Ovary (tissue), 9 donors: ENCODE measurements around the gene USP49. TPM values are rescaled to one million over a fixed set of nuclear protein-coding genes. Genes with fewer than 3 reads are reported as not detected.

Experiments
- DNase-seq, 5 donors: peaks; one replicate each; pipeline ENCODE4 v3.0.0-alpha.2; 2019 to 2020
- H3K27ac ChIP-seq, 2 donors: fragments of 200-600 bp; one replicate each; pipeline versions ENCODE4 v1.5.1 to v1.8.0; 2019 to 2022
- H3K27me3 ChIP-seq: fragments of 200-600 bp; one replicate; pipeline ENCODE4 v1.8.0; 2022
- H3K36me3 ChIP-seq: fragments of 200-600 bp; sonication (generic); one replicate; pipeline ENCODE4 v1.5.1; 2019
- H3K4me1 ChIP-seq: one replicate; pipeline ENCODE4 v1.8.1; 2013; ENCODE audit warnings: mild to moderate bottlenecking, moderate library complexity; ENCODE audit not compliant: insufficient read depth
- H3K4me3 ChIP-seq: fragments of 200-600 bp; sonication (generic); one replicate; pipeline ENCODE4 v1.5.1; 2017
- H3K9me3 ChIP-seq, 2 donors: fragments of 200-600 bp in 1 of 2; sonication (generic) in 1 of 2; one replicate each; pipeline versions ENCODE4 v1.5.1 to v1.8.1; 2013 to 2019; ENCODE audit warnings: mild to moderate bottlenecking in 1 of 2, moderate library complexity in 1 of 2
- EP300 ChIP-seq: sonication (generic); formaldehyde crosslinking; IDR thresholded peaks from one replicate; pipeline ENCODE4 v1.6.1; 2017; ENCODE audit warnings: antibody characterized with exemption
- POLR2A ChIP-seq: fragments of 450-650 bp; IDR thresholded peaks from one replicate; pipeline ENCODE4 v1.6.1; 2017; ENCODE audit warnings: antibody characterized with exemption, mild to moderate bottlenecking, moderate library complexity
- WGBS, 3 donors: extraction: QIAGEN DNeasy Blood & Tissue Kit in 1 of 3; methylation state at CpG; one replicate each; pipeline versions ENCODE4 v1.1.5 to v1.1.7; 2013 to 2017; 5-methylcytosine and 5-hydroxymethylcytosine counted together
- intact Hi-C, 4 donors: fragments of 100-400 bp; cut with DNase I; formaldehyde crosslinking; loops; one replicate each; pipeline versions ENCODE4 v1.11.0 to v1.15.1; 2022 to 2023
- polyA plus RNA-seq, 2 donors: library from polyadenylated mRNA; stranded (reverse); fragments of 200-250 nt in 1 of 2; fragments of 350-450 nt in 1 of 2; fragmentation: Illumina TruSeq in 1 of 2; extraction: RNeasy Lipid Tissue Mini Kit (QIAGEN cat#74804) in 1 of 2; gene quantifications; one replicate each; pipeline ENCODE4 v1.2.3, GENCODE V29; 2013 to 2014
- total RNA-seq, 7 donors: library from RNA; depleted of rRNA in 2 of 7; stranded (reverse); fragments of >200 nt in 2 of 7; fragmentation: NEBNext Ultra II Directional in 3 of 7; extraction: Animal tissue kit (Norgen Biotek cat#: 25700) in 3 of 7; gene quantifications; one replicate each; pipeline versions ENCODE4 v1.1.0 to v1.2.4, GENCODE V29; 2016 to 2023
- TF ChIP-seq, protein P1 (sequence below), 3 donors: fragments of 450-650 bp in 2 of 3; fragments of 200-600 bp in 1 of 3; IDR thresholded peaks; one replicate each; pipeline versions ENCODE4 v1.5.1 to v1.8.0; 2016 to 2022; ENCODE audit warnings: antibody characterized with exemption in 3 of 3, mild to moderate bottlenecking in 1 of 3
- donor health status: DM: no; HTN: no; CAD: no; lungs with moderate emphysema.
- donor health status: DM: no; HTN: no; CAD: no.
- donor health status: Bipolar disorder and iron deficiency.
- donor health status: DM: yes; HTN: yes; CAD: no.
- donor health status: DM: no; HTN: no; CAD: no.
- donor health status: DM: yes; HTN: yes; CAD: no.

USP49 gene
- total and polyA plus RNA-seq, 9 donors, result 2.0 to 5.1 (median 3.1) TPM

DNA sequence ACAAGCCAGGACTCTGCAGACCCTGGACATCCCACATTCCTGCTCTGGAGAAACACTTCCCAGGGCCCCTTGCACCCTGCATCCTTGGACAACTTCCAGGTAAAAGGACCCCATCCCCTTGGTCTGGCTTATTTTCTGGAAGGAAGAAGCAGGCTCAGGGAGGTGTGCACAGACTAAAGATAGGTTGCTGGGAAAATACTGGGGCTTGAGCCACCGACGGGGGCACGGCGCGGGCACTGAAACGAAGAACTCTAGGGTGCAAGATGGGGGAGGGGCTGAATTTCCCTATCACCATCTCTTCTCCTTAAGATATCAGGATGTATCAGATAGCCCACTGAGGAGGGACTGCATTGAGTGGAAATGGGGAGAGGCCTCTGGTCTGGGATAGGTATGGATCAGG is 116.3 kb downstream of the USP49 start:
- peak overlapping the region; percentile 75 for H3K4me3 ChIP-seq
- TF ChIP-seq, protein P1, sequence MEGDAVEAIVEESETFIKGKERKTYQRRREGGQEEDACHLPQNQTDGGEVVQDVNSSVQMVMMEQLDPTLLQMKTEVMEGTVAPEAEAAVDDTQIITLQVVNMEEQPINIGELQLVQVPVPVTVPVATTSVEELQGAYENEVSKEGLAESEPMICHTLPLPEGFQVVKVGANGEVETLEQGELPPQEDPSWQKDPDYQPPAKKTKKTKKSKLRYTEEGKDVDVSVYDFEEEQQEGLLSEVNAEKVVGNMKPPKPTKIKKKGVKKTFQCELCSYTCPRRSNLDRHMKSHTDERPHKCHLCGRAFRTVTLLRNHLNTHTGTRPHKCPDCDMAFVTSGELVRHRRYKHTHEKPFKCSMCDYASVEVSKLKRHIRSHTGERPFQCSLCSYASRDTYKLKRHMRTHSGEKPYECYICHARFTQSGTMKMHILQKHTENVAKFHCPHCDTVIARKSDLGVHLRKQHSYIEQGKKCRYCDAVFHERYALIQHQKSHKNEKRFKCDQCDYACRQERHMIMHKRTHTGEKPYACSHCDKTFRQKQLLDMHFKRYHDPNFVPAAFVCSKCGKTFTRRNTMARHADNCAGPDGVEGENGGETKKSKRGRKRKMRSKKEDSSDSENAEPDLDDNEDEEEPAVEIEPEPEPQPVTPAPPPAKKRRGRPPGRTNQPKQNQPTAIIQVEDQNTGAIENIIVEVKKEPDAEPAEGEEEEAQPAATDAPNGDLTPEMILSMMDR (IDR thresholded peaks at IDR 0.05), result no peak
- no peak for TF ChIP-seq EP300
- TF ChIP-seq POLR2A, result no peak
- no peaks in the 10 kb centered on the region for H3K27me3 ChIP-seq
- intact Hi-C loops, result no loop called here
- peaks cover 4% of the 10 kb centered on the region for H3K4me1 ChIP-seq
- no peaks in the 10 kb centered on the region for H3K36me3 ChIP-seq
- 29 to 45% (median 34%) methylated on average over 6 of the region's 6 CpGs for WGBS, 3 donors
- no peak for DNase-seq
- no peak overlapping the region for H3K27ac ChIP-seq
- no peaks in the 10 kb centered on the region for H3K9me3 ChIP-seq

- intact Hi-C loops, result no loop called here
- DNase-seq, result no peak
- TF ChIP-seq EP300, result no peak
- TF ChIP-seq POLR2A, result no peak
- TF ChIP-seq, protein P1 (IDR thresholded peaks at IDR 0.05), result no peak
- WGBS, 3 donors, result 83 to 89% (median 87%) methylated on average over 5 of the region's 5 CpGs
- Histone ChIP-seq H3K4me1 (peaks cover 4% of the 10 kb centered on the region), H3K4me3 (no peak overlapping the region), H3K27me3 (no peaks in the 10 kb centered on the region), H3K9me3 (no peaks in the 10 kb centered on the region), H3K27ac (no peak overlapping the region), H3K36me3 (no peaks in the 10 kb centered on the region)
These were observed 117.5 kb downstream of the USP49 start for GRCh38 chr6:41777551-41778285.

DNA sequence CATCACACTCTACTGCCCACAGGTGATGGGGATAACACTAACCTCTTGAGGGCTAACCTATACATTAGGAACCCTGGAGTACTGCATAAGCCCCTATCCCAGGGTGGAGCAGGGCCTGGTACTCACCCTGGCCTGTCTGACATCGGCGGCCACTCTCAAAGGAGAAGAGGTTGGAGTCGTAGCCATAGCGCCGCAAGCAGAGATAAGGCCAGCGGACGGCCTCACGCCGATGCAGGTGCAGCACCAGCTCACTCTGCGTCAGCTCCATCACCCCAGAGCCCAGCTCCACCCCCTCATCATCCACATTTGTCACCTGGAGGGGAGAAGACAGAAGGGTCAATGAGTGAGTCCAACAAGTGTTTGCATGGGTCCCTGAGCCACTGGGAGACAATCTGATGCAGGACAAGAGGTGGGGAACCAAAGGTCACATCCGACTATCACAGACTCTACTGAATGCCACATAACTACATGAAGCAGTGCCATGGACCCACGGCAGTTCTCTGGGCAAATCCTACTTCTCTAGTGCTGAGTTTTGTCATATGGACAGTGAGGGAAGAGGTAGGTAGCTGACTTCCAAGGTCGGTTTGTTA is 119.8 kb downstream of the USP49 start:
- intact Hi-C loops, result no loop called here
- Histone ChIP-seq H3K27me3 (no peaks in the 10 kb centered on the region), H3K4me3 (no peak overlapping the region), H3K27ac (no peak overlapping the region), H3K4me1 (peaks cover 1% of the 10 kb centered on the region), H3K36me3 (no peaks in the 10 kb centered on the region), H3K9me3 (no peaks in the 10 kb centered on the region)
- DNase-seq, result no peak
- TF ChIP-seq EP300 (no peak), POLR2A (no peak)
- TF ChIP-seq, protein P1 (IDR thresholded peaks at IDR 0.05), result no peak
- 85 to 87% (median 86%) methylated on average over 13 of the region's 13 CpGs for WGBS, 3 donors

DNA sequence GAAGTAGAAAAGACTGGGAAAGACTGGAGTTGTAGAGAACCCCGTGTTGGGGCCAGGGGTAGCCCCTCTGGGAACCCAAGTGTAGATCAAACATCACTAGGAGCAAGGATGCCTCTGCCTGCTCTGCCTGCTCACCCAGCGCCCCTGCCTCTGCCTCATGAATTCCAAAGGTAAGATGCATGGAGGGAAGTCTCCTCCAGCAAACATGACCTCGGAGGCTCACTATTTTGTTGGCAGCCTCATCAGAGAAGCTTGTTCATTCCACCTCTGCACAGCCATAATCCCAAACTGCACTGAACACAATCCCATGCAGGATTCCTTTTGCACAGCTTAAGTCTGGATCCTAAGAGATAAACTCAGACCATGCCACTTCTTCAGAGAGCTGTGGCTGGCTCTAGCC is 120.3 kb downstream of the USP49 start:
- no peak overlapping the region for H3K27ac ChIP-seq
- no peaks in the 10 kb centered on the region for H3K9me3 ChIP-seq
- no peaks in the 10 kb centered on the region for H3K27me3 ChIP-seq
- peaks cover 1% of the 10 kb centered on the region for H3K4me1 ChIP-seq
- H3K36me3 ChIP-seq, result no peaks in the 10 kb centered on the region
- intact Hi-C loops, result no loop called here
- TF ChIP-seq EP300, result no peak
- TF ChIP-seq, protein P1 (IDR thresholded peaks at IDR 0.05), result no peak
- TF ChIP-seq POLR2A, result no peak
- WGBS, 3 donors, result 76 to 84% (median 77%) methylated on average over 3 of the region's 3 CpGs
- no peak for DNase-seq
- no peak overlapping the region for H3K4me3 ChIP-seq
